IMR-90 (cell line): ENCODE results near the gene KRTAP2-1. TPM values are rescaled to one million over a fixed set of nuclear protein-coding genes. Genes with fewer than 3 reads are reported as not detected.
"Not testable (repeated sequence)": the region's sequence is repeated elsewhere in the genome, so short reads cannot be mapped to it uniquely, and the experiment has no call there.

Experiments
- ATAC-seq: fragments of 200-7000 bp; cut with Tn5 transposase; 2 replicates; pipeline ENCODE4 v1.9.1; 2020; ENCODE audit warnings: low read depth, mild to moderate bottlenecking, moderate library complexity
- BruUV-seq: library from RNA; stranded (reverse); fragments of 400-500 nt; replicated peaks from 2 replicates; lab custom pipeline; 2021; lab: Mats Ljungman, UMichigan
- CTCF ChIA-PET: fragments of 300-600 bp; formaldehyde crosslinking; extraction: SDS; loops from one replicate; lab custom pipeline; 2021; ENCODE audit warnings: antibody characterized with exemption; lab: Yijun Ruan, JAX
- POLR2A ChIA-PET: fragments of 300-600 bp; sonication (Branson Sonifier 250); formaldehyde crosslinking; loops from one replicate; lab custom pipeline; 2022; ENCODE audit warnings: antibody characterized with exemption; ENCODE audit not compliant: unreplicated experiment; lab: Charles Lee
- DNase-seq: peaks from one replicate; pipeline ENCODE4 v3.0.0; 2013
- H2AFZ ChIP-seq: replicated peaks from 2 replicates; pipeline ENCODE3; 2013; ENCODE audit warnings: low read length, mild to moderate bottlenecking; ENCODE audit not compliant: poor library complexity
- H2AK5ac ChIP-seq: 2 replicates; pipeline ENCODE4 v1.6.1; 2013; ENCODE audit warnings: low read depth, low read length, inconsistent platforms
- H2AK9ac ChIP-seq: replicated peaks from 2 replicates; pipeline ENCODE3; 2013; ENCODE audit warnings: mild to moderate bottlenecking, low read depth, low read length, moderate library complexity; ENCODE audit not compliant: poor library complexity
- H2BK120ac ChIP-seq: 2 replicates; pipeline ENCODE4 v1.6.1; 2013; ENCODE audit warnings: low read depth, low read length, inconsistent platforms
- H2BK15ac ChIP-seq: 3 replicates; pipeline ENCODE4 v1.6.1; 2013; ENCODE audit warnings: low read depth, low read length, inconsistent platforms
- H2BK20ac ChIP-seq: 2 replicates; pipeline ENCODE4 v1.6.1; 2013; ENCODE audit warnings: low read depth, mild to moderate bottlenecking, inconsistent platforms, low read length, moderate library complexity
- H2BK5ac ChIP-seq: 2 replicates; pipeline ENCODE4 v1.6.1; 2013; ENCODE audit warnings: mild to moderate bottlenecking, low read depth, low read length, inconsistent platforms; ENCODE audit not compliant: poor library complexity, severe bottlenecking
- H3K14ac ChIP-seq: replicated peaks from 2 replicates; pipeline ENCODE4 v1.6.1; 2013; ENCODE audit warnings: low read depth, low read length, inconsistent platforms
- H3K18ac ChIP-seq: 2 replicates; pipeline ENCODE4 v1.6.1; 2013; ENCODE audit warnings: low read depth, low read length, control low read depth
- H3K23ac ChIP-seq: 2 replicates; pipeline ENCODE4 v1.6.1; 2013; ENCODE audit warnings: low read depth, low read length, inconsistent platforms
- H3K27ac ChIP-seq: 2 replicates; pipeline ENCODE4 v1.5.1; 2013; ENCODE audit warnings: mild to moderate bottlenecking, control low read depth, low read length; ENCODE audit not compliant: insufficient read depth
- H3K27me3 ChIP-seq: 2 replicates; pipeline ENCODE4 v1.6.1; 2013; ENCODE audit warnings: low read length; ENCODE audit not compliant: control insufficient read depth, insufficient read depth
- H3K36me3 ChIP-seq: 2 replicates; pipeline ENCODE4 v1.6.1; 2013; ENCODE audit warnings: low read length, mixed read lengths; ENCODE audit not compliant: control insufficient read depth, insufficient read depth
- H3K4ac ChIP-seq: 2 replicates; pipeline ENCODE4 v1.6.1; 2013; ENCODE audit warnings: low read depth, low read length, inconsistent platforms
- H3K4me1 ChIP-seq: 2 replicates; pipeline ENCODE4 v1.6.1; 2013; ENCODE audit warnings: low read length, mixed read lengths; ENCODE audit not compliant: control insufficient read depth, insufficient read depth
- H3K4me2 ChIP-seq: 2 replicates; pipeline ENCODE4 v1.6.1; 2013; ENCODE audit warnings: low read depth, mild to moderate bottlenecking, control low read depth, low read length, moderate library complexity
- H3K4me3 ChIP-seq: 2 replicates; pipeline ENCODE4 v1.5.1; 2013; ENCODE audit warnings: low read depth, mild to moderate bottlenecking, control low read depth, low read length, moderate library complexity; ENCODE audit not compliant: insufficient read depth
- H3K56ac ChIP-seq: 2 replicates; pipeline ENCODE4 v1.6.1; 2013; ENCODE audit warnings: low read length, inconsistent platforms; ENCODE audit not compliant: insufficient read depth; ENCODE audit errors: extremely low read depth
- H3K79me1 ChIP-seq, 2 experiments: 2 replicates each; pipeline ENCODE4 v1.6.1; 2013; ENCODE audit warnings: low read length in 2 of 2, inconsistent platforms in 1 of 2, low read depth in 1 of 2
- H3K9ac ChIP-seq: 2 replicates; pipeline ENCODE4 v1.6.1; 2013; ENCODE audit warnings: low read depth, low read length, control low read depth
- H3K9me1 ChIP-seq: 2 replicates; pipeline ENCODE4 v1.6.1; 2013; ENCODE audit warnings: low read length, inconsistent platforms; ENCODE audit not compliant: insufficient read depth
- H3K9me3 ChIP-seq: 2 replicates; pipeline ENCODE4 v1.6.1; 2013; ENCODE audit warnings: low read length; ENCODE audit not compliant: control insufficient read depth, insufficient read depth
- H4K20me1 ChIP-seq: 2 replicates; pipeline ENCODE4 v1.6.1; 2013; ENCODE audit warnings: low read length, inconsistent platforms; ENCODE audit not compliant: insufficient read depth
- H4K5ac ChIP-seq: 2 replicates; pipeline ENCODE4 v1.6.1; 2013; ENCODE audit warnings: mild to moderate bottlenecking, low read depth, low read length, control low read depth
- H4K8ac ChIP-seq, 2 experiments: 2 replicates each; pipeline ENCODE4 v1.6.1; 2013; ENCODE audit warnings: low read depth in 2 of 2, low read length in 2 of 2, control low read depth in 1 of 2, inconsistent platforms in 1 of 2
- H4K91ac ChIP-seq: 2 replicates; pipeline ENCODE4 v1.6.1; 2013; ENCODE audit warnings: low read depth, low read length, inconsistent platforms; ENCODE audit not compliant: insufficient read depth
- WGBS, 2 experiments: methylation state at CpG; one replicate each; pipeline versions ENCODE4 v1.1.5 to v1.1.7; 2013; ENCODE audit warnings: missing lambda C conversion rate in 2 of 2; ENCODE audit not compliant: insufficient read length in 1 of 2; ENCODE audit errors: extremely low coverage in 2 of 2; 5-methylcytosine and 5-hydroxymethylcytosine counted together
- dilution Hi-C: fragments of 300-500 bp; cut with HindIII; formaldehyde crosslinking; loops from one replicate; pipeline ENCODE4 v1.14.3; 2018; ENCODE audit warnings: low sequenced_read_pairs; ENCODE audit not compliant: unreplicated experiment
- in situ Hi-C: fragments of 300-500 bp; cut with MboI; formaldehyde crosslinking; loops from 3 replicates; pipeline ENCODE4 v1.14.3; 2019; ENCODE audit warnings: low sequenced_read_pairs, inconsistent platforms, mixed read lengths
- intact Hi-C: fragments of 100-400 bp; cut with micrococcal nuclease; formaldehyde crosslinking; loops from 2 replicates; pipeline ENCODE4 v1.10.0; 2022
- polyA plus RNA-seq, 3 experiments: library from polyadenylated mRNA; depleted of rRNA; stranded (reverse); fragments of >200 nt; gene quantifications; 2 replicates each; pipeline ENCODE4 v1.2.3, GENCODE V29; 2012; ENCODE audit warnings: low replicate concordance in 1 of 3
- total RNA-seq: library from RNA; depleted of rRNA; stranded (reverse); fragments of >200 nt; gene quantifications from 2 replicates; pipeline ENCODE4 v1.2.3, GENCODE V29; 2012

Gene KRTAP2-1
- total and polyA plus RNA-seq, 2 of the 4 experiments (the other 2 are of a cell fraction) = not detected

DNA sequence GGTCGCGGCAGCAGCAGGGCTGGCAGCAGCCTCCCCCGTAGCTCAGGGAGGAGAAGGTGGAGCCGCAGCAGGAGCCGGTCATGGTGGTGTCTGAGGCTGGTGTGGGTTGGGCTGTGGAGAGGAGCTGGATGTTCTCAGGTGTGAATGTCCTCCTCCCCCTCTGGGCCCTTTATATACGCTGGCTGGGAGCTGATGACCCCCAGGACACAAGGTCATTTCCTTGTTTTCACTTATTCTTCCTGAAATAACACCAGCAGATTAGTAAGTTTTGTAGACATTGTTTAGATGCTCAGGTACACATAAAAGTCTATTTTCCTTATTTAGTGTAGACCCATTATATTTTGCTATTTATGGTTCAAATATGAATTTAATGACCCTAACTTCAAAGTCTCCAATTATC, 8.0 kb upstream of the KRTAP2-1 start, which contains the start of gene KRTAP2-2:
Gene KRTAP2-2, minus strand, starts transcription at position 101 of the 400 bp plus-strand sequence. Its CDS starts 19 bp downstream, at position 82.
- H2BK20ac ChIP-seq = peak within 1 kb of the TSS; percentile 75
- H3K9ac ChIP-seq, H2AFZ ChIP-seq, dilution Hi-C loops, H3K9me3 ChIP-seq, H3K27ac ChIP-seq, DNase-seq, POLR2A ChIA-PET, CTCF ChIA-PET, H4K20me1 ChIP-seq, H3K4me3 ChIP-seq, H2AK9ac ChIP-seq, H3K9me1 ChIP-seq, H3K36me3 ChIP-seq, ATAC-seq, H3K23ac ChIP-seq, H3K79me1 ChIP-seq, H3K4me1 ChIP-seq, H3K27me3 ChIP-seq, H3K4me2 ChIP-seq, in situ Hi-C loops, BruUV-seq: not testable (repeated sequence)
- H4K5ac ChIP-seq = peak within 1 kb of the TSS; percentile 42; the same call in 1 of the 2 replicates
- WGBS, 2 experiments = no CpG with 5 or more reads among the region's 6 CpGs
- H2BK5ac ChIP-seq = peak within 1 kb of the TSS; percentile 61
- intact Hi-C loops = loop anchor here (5.0 kb wide), 1 partner anchor 98 kb away; no protein-coding TSS in a partner anchor
- H3K4ac ChIP-seq = peak within 1 kb of the TSS; percentile 49
- H3K14ac ChIP-seq = 0 out of 2 replicates have a peak within 1 kb of the TSS, but pooled peaks have one; percentile 25
- peak within 1 kb of the TSS; percentile 72 for H4K91ac ChIP-seq
- peak within 1 kb of the TSS; percentile 12 to 20; a peak in 2 of 4 replicates for H4K8ac ChIP-seq
- peak within 1 kb of the TSS; percentile 74 for H2AK5ac ChIP-seq
- peak within 1 kb of the TSS; percentile 60; the same call in 1 of the 2 replicates for H3K18ac ChIP-seq
- peak within 1 kb of the TSS; percentile 50; the same call in 1 of the 2 replicates for H3K56ac ChIP-seq
- peak within 1 kb of the TSS; percentile 87; the same call in 1 of the 3 replicates for H2BK15ac ChIP-seq
- peak within 1 kb of the TSS; percentile 45 for H2BK120ac ChIP-seq

DNA sequence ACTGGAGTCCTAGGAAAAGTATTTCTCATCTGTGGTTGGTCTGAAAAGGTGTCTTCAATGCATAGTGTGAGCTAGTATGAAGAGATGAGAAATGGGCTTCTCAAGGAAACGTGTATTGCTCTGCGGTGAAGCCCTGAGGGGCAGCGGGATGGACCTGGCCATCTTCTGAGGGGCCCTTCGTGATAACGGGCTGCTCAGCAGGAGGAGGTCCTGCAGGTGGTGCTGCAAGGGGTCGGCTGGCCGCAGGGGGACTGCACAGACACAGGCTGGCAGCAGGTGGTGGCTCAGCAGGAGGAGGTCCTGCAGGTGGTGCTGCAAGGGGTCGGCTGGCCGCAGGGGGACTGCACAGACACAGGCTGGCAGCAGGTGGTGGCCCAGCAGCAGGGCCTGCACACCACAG, 7.4 kb upstream of the KRTAP2-1 start:
- 0 out of 3 replicates have a peak overlapping the region, but pooled peaks have one; percentile 33 for H2BK15ac ChIP-seq
- H3K4me1 ChIP-seq, H3K4me3 ChIP-seq, H3K36me3 ChIP-seq, dilution Hi-C loops, CTCF ChIA-PET, BruUV-seq, POLR2A ChIA-PET, H3K9me1 ChIP-seq, H3K9me3 ChIP-seq, intact Hi-C loops, H3K27me3 ChIP-seq, DNase-seq, H3K79me1 ChIP-seq, H3K9ac ChIP-seq, H3K23ac ChIP-seq, H2AFZ ChIP-seq, H3K14ac ChIP-seq, H2AK9ac ChIP-seq, H4K8ac ChIP-seq, H2BK20ac ChIP-seq, H2BK5ac ChIP-seq, H3K56ac ChIP-seq, H3K4me2 ChIP-seq, H3K27ac ChIP-seq, in situ Hi-C loops, ATAC-seq, H4K5ac ChIP-seq, H4K20me1 ChIP-seq, H3K18ac ChIP-seq: not testable (repeated sequence)
- peak overlapping the region; percentile 68; the same call in 1 of the 2 replicates for H2AK5ac ChIP-seq
- peak overlapping the region; percentile 9 for H2BK120ac ChIP-seq
- peak overlapping the region; percentile 49 for H3K4ac ChIP-seq
- H4K91ac ChIP-seq = peak overlapping the region; percentile 72
- WGBS, 2 experiments = 60% methylated on average over 1 of the region's 9 CpGs; no CpG with 5 or more reads in 1 of the 2 experiments
